Psoas muscle (tissue), 8 donors: Measurements from ENCODE around the gene LPGAT1. TPM values are rescaled to one million over a fixed set of nuclear protein-coding genes. Genes with fewer than 3 reads are reported as not detected.

Source experiments
- ATAC-seq, 4 donors: fragments of 200-7000 bp; cut with Tn5 transposase; one replicate each; pipeline ENCODE4 v1.9.1; 2020; ENCODE audit warnings: moderate library complexity in 3 of 4, mild to moderate bottlenecking in 2 of 4
- DNase-seq, 2 donors: peaks; one replicate each; pipeline ENCODE4 v3.0.0-alpha.2; 2020
- H3K27ac ChIP-seq: fragments of 200-600 bp; one replicate; pipeline ENCODE4 v1.8.0; 2022
- H3K27me3 ChIP-seq, 3 donors: fragments of 200-600 bp in 1 of 3; one replicate each; pipeline versions ENCODE4 v1.6.1 to v1.8.0; 2013 to 2022; ENCODE audit warnings: low read length in 2 of 3, mild to moderate bottlenecking in 2 of 3, moderate library complexity in 1 of 3; ENCODE audit not compliant: insufficient read depth in 3 of 3
- H3K36me3 ChIP-seq, 2 donors: fragments of 200-600 bp in 1 of 2; one replicate each; pipeline versions ENCODE4 v1.6.1 to v1.8.0; 2013 to 2022; ENCODE audit warnings: low read depth in 1 of 2, mild to moderate bottlenecking in 1 of 2, moderate library complexity in 1 of 2; ENCODE audit not compliant: insufficient read depth in 1 of 2
- H3K4me1 ChIP-seq: fragments of 200-600 bp; one replicate; pipeline ENCODE4 v1.8.0; 2022
- H3K4me3 ChIP-seq: fragments of 200-600 bp; one replicate; pipeline ENCODE4 v1.8.0; 2022; ENCODE audit warnings: mild to moderate bottlenecking
- H3K9me3 ChIP-seq: fragments of 200-600 bp; one replicate; pipeline ENCODE4 v1.8.0; 2022
- WGBS, 3 donors: extraction: QIAGEN DNeasy Blood & Tissue Kit; methylation state at CpG; one replicate each; pipeline versions ENCODE4 v1.1.6 to v1.1.7; 2013; 5-methylcytosine and 5-hydroxymethylcytosine counted together
- intact Hi-C, 2 donors: fragments of 100-400 bp; cut with DNase I; formaldehyde crosslinking; loops; one replicate each; pipeline versions ENCODE4 v1.11.0 to v1.14.2; 2022
- polyA plus RNA-seq, 3 donors: library from polyadenylated mRNA; stranded (reverse); fragments of 200-250 nt; gene quantifications; one replicate each; pipeline ENCODE4 v1.2.3, GENCODE V29; 2013
- total RNA-seq, 4 donors: library from RNA; stranded (reverse); fragmentation: NEBNext Ultra II Directional in 2 of 4; extraction: Animal tissue kit (Norgen Biotek cat#: 25700) in 2 of 4; gene quantifications; one replicate each; pipeline versions ENCODE4 v1.2.1 to v1.2.4, GENCODE V29; 2021 to 2023
- TF ChIP-seq, protein P1 (sequence below): fragments of 200-600 bp; IDR thresholded peaks from one replicate; pipeline ENCODE4 v1.8.0; 2022; ENCODE audit warnings: antibody characterized with exemption
- donor health status: healthy with polysubstance abuse.
- donor health status: DM: no; HTN: no; CAD: no; lungs with moderate emphysema.
- donor health status: Bipolar disorder and iron deficiency.
- donor health status: healthy.
- donor health status: DM: yes; HTN: yes; CAD: no.
- donor health status: DM: no; HTN: no; CAD: no.
- donor health status: DM: no; HTN: no; CAD: no.
- donor health status: DM: yes; HTN: yes; CAD: no.

LPGAT1 gene
- total and polyA plus RNA-seq, 7 donors, result 6.2 to 26.2 (median 19.3) TPM

DNA sequence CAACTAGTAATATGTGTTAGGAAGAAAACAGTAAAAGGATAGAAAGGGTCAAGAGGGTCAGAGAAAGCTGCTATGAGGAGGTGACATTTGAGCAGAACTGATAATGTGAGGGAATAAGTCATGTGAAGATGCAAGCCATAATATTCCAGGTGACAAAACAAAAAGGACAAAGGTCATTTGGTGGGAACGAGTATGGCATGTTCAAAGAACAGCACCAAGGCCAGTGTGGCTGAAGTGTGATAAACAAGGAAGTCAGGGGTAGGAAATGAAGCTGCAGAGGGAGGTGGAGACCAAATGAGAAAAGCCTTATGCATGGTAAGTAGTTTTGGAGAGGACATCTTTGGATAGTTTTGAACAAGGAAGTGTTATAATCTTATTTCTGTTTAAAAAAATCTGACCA lies 46.7 kb downstream of the LPGAT1 start:
- H3K27ac ChIP-seq, result no peak overlapping the region
- intact Hi-C loops, result no loop called here
- no peak overlapping the region for H3K4me3 ChIP-seq
- TF ChIP-seq, protein P1, sequence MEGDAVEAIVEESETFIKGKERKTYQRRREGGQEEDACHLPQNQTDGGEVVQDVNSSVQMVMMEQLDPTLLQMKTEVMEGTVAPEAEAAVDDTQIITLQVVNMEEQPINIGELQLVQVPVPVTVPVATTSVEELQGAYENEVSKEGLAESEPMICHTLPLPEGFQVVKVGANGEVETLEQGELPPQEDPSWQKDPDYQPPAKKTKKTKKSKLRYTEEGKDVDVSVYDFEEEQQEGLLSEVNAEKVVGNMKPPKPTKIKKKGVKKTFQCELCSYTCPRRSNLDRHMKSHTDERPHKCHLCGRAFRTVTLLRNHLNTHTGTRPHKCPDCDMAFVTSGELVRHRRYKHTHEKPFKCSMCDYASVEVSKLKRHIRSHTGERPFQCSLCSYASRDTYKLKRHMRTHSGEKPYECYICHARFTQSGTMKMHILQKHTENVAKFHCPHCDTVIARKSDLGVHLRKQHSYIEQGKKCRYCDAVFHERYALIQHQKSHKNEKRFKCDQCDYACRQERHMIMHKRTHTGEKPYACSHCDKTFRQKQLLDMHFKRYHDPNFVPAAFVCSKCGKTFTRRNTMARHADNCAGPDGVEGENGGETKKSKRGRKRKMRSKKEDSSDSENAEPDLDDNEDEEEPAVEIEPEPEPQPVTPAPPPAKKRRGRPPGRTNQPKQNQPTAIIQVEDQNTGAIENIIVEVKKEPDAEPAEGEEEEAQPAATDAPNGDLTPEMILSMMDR, result no peak
- H3K36me3 ChIP-seq, result peaks cover 0 to 53% of the 10 kb centered on the region in 2 donors
- WGBS, 3 donors, result 35 to 44% (median 39%) methylated on average over 1 of the region's 1 CpG
- no peaks in the 10 kb centered on the region for H3K4me1 ChIP-seq
- ATAC-seq (no peak), DNase-seq (no peak)
- no peaks in the 10 kb centered on the region for H3K27me3 ChIP-seq
- no peaks in the 10 kb centered on the region for H3K9me3 ChIP-seq

- no peak overlapping the region for H3K4me3 ChIP-seq
- H3K27me3 ChIP-seq, result no peaks in the 10 kb centered on the region
- H3K9me3 ChIP-seq, result no peaks in the 10 kb centered on the region
- TF ChIP-seq, protein P1, result no peak
- H3K27ac ChIP-seq, result no peak overlapping the region
- WGBS, 3 donors, result 48 to 60% (median 58%) methylated on average over 4 of the region's 4 CpGs
- no peaks in the 10 kb centered on the region for H3K4me1 ChIP-seq
- ATAC-seq (no peak), DNase-seq (no peak)
- H3K36me3 ChIP-seq, result peaks cover 0 to 56% of the 10 kb centered on the region in 2 donors
- intact Hi-C loops, result no loop called here
Observed at GRCh38 chr1:211783266-211783665, 47.3 kb downstream of the LPGAT1 start.

GRCh38 chr1:211781260-211781659 lies 49.3 kb downstream of the LPGAT1 start:
- ATAC-seq (no peak), DNase-seq (no peak)
- H3K27me3 ChIP-seq, result no peaks in the 10 kb centered on the region
- intact Hi-C loops, result no loop called here
- no peaks in the 10 kb centered on the region for H3K4me1 ChIP-seq
- H3K9me3 ChIP-seq, result no peaks in the 10 kb centered on the region
- WGBS, 3 donors, result 32 to 41% (median 36%) methylated on average over 2 of the region's 2 CpGs
- TF ChIP-seq, protein P1, result no peak
- no peak overlapping the region for H3K27ac ChIP-seq
- no peak overlapping the region for H3K4me3 ChIP-seq
- H3K36me3 ChIP-seq, result peaks cover 0 to 53% of the 10 kb centered on the region in 2 donors

GRCh38 chr1:211775170-211775569 lies 55.4 kb downstream of the LPGAT1 start:
- peaks cover 0 to 57% of the 10 kb centered on the region in 2 donors for H3K36me3 ChIP-seq
- WGBS, 3 donors, result 85 to 90% (median 89%) methylated on average over 4 of the region's 4 CpGs

More at GRCh38 chr1:211775170-211775569, 55.4 kb downstream of the LPGAT1 start:
- DNase-seq (no peak), ATAC-seq (no peak)
- Histone ChIP-seq H3K27ac (no peak overlapping the region), H3K4me1 (no peaks in the 10 kb centered on the region), H3K9me3 (no peaks in the 10 kb centered on the region), H3K4me3 (no peak overlapping the region), H3K27me3 (no peaks in the 10 kb centered on the region)
- intact Hi-C loops, result no loop called here
- TF ChIP-seq, protein P1, result no peak
